Trophoblast cell (in vitro differentiated cells and primary cell): ENCODE data around the gene MSL3B.

Source experiments
- DNase-seq, 2 donors: peaks; one replicate each; pipeline ENCODE4 v3.0.0-alpha.2; 2016
- H2AFZ ChIP-seq: 2 replicates; pipeline ENCODE4 v1.6.1; 2013; ENCODE audit warnings: low read length, moderate library complexity, mild to moderate bottlenecking; ENCODE audit not compliant: insufficient read depth, poor library complexity
- H2AK5ac ChIP-seq: 2 replicates; pipeline ENCODE4 v1.6.1; 2013; ENCODE audit warnings: mild to moderate bottlenecking, low read length
- H2BK120ac ChIP-seq: 2 replicates; pipeline ENCODE4 v1.6.1; 2013; ENCODE audit warnings: low read length, mild to moderate bottlenecking, moderate library complexity; ENCODE audit not compliant: insufficient read depth, poor library complexity
- H2BK12ac ChIP-seq: 2 replicates; pipeline ENCODE4 v1.6.1; 2013; ENCODE audit warnings: mild to moderate bottlenecking, low read length, moderate library complexity
- H2BK5ac ChIP-seq: 2 replicates; pipeline ENCODE4 v1.6.1; 2013; ENCODE audit warnings: low read length, low read depth, moderate library complexity, mild to moderate bottlenecking; ENCODE audit not compliant: poor library complexity
- H3K14ac ChIP-seq: 2 replicates; pipeline ENCODE4 v1.6.1; 2013; ENCODE audit warnings: mild to moderate bottlenecking, low read length
- H3K18ac ChIP-seq: 2 replicates; pipeline ENCODE4 v1.6.1; 2013; ENCODE audit warnings: mild to moderate bottlenecking, low read length
- H3K23ac ChIP-seq: 2 replicates; pipeline ENCODE4 v1.6.1; 2013; ENCODE audit warnings: low read length
- H3K27ac ChIP-seq: 2 replicates; pipeline ENCODE4 v1.5.1; 2013; ENCODE audit warnings: low read depth, mild to moderate bottlenecking, inconsistent platforms, low read length, moderate library complexity
- H3K27me3 ChIP-seq: 2 replicates; pipeline ENCODE4 v1.6.1; 2013; ENCODE audit warnings: inconsistent platforms, mild to moderate bottlenecking, low read length, moderate library complexity; ENCODE audit not compliant: insufficient read depth
- H3K36me3 ChIP-seq, 2 experiments: 1 replicate in 1 of 2; 2 replicates in 1 of 2; pipeline ENCODE4 v1.6.1; 2013; ENCODE audit warnings: low read length in 2 of 2, mild to moderate bottlenecking in 2 of 2, moderate library complexity in 1 of 2; ENCODE audit not compliant: insufficient read depth in 2 of 2, control insufficient read depth in 1 of 2
- H3K4ac ChIP-seq: 2 replicates; pipeline ENCODE4 v1.6.1; 2013; ENCODE audit warnings: low read depth, mild to moderate bottlenecking, low read length, moderate library complexity
- H3K4me1 ChIP-seq, 2 experiments: 1 replicate in 1 of 2; 2 replicates in 1 of 2; pipeline ENCODE4 v1.6.1; 2013; ENCODE audit warnings: low read length in 2 of 2, mild to moderate bottlenecking in 2 of 2, moderate library complexity in 1 of 2; ENCODE audit not compliant: insufficient read depth in 2 of 2, control insufficient read depth in 1 of 2
- H3K4me2 ChIP-seq: 2 replicates; pipeline ENCODE4 v1.6.1; 2013; ENCODE audit warnings: inconsistent platforms, mild to moderate bottlenecking, low read length, moderate library complexity
- H3K4me3 ChIP-seq: 2 replicates; pipeline ENCODE4 v1.5.1; 2013; ENCODE audit warnings: mild to moderate bottlenecking, low read depth, low read length, inconsistent platforms
- H3K79me1 ChIP-seq: one replicate; pipeline ENCODE4 v1.6.1; 2013; ENCODE audit warnings: low read length
- H3K79me2 ChIP-seq: 2 replicates; pipeline ENCODE4 v1.6.1; 2013; ENCODE audit warnings: low read length, mild to moderate bottlenecking; ENCODE audit not compliant: control insufficient read depth, insufficient read depth, poor library complexity
- H3K9ac ChIP-seq: 2 replicates; pipeline ENCODE4 v1.6.1; 2013; ENCODE audit warnings: mild to moderate bottlenecking, low read length
- H3K9me3 ChIP-seq: 2 replicates; pipeline ENCODE4 v1.6.1; 2013; ENCODE audit warnings: low read depth, mild to moderate bottlenecking, control low read depth, inconsistent platforms, low read length; ENCODE audit not compliant: insufficient read depth
- H4K12ac ChIP-seq: 2 replicates; pipeline ENCODE4 v1.6.1; 2013; ENCODE audit warnings: low read depth, mild to moderate bottlenecking, low read length, moderate library complexity
- H4K8ac ChIP-seq: 2 replicates; pipeline ENCODE4 v1.6.1; 2013; ENCODE audit warnings: low read depth, mild to moderate bottlenecking, low read length, moderate library complexity
- H4K91ac ChIP-seq: one replicate; pipeline ENCODE4 v1.6.1; 2013; ENCODE audit warnings: low read depth, mild to moderate bottlenecking, low read length, moderate library complexity
- WGBS: extraction: QIAGEN DNeasy Blood & Tissue Kit; methylation state at CpG from one replicate; pipeline ENCODE4 v1.1.7; 2013; ENCODE audit warnings: missing lambda C conversion rate; ENCODE audit not compliant: insufficient read length, insufficient coverage; ENCODE audit errors: extremely low coverage; 5-methylcytosine and 5-hydroxymethylcytosine counted together

The MSL3B gene

DNA sequence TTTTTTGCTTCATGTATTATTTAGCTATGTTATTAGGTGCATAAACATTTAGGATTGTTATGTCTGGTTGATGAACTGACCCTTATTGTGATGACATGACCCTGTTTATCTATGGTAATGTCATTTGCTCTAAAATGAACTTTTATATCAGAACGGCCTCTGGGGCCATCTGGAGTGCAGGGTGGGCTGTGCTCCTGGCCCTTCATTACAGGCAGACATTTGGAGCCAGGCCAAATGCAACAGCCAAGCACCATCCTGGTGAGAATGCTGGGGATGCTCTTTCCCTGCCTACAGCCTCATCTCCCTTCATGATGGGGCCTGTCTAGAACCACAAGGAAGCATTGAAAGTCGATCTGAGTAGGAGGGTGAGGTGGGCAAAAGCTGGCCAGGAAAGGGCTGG is 51.9 kb downstream of the MSL3B start:
- Histone ChIP-seq H3K4me3 (no peak overlapping the region), H3K4ac (no peak overlapping the region), H2AK5ac (no peak overlapping the region), H3K4me2 (no peak overlapping the region), H3K9ac (no peak overlapping the region), H2BK5ac (no peak overlapping the region), H2AFZ (no peak overlapping the region), H4K91ac (no peak overlapping the region), H3K23ac (no peak overlapping the region), H4K12ac (no peak overlapping the region), H2BK12ac (no peak overlapping the region), H3K9me3 (peaks cover 7% of the 10 kb centered on the region), H2BK120ac (no peak overlapping the region), H3K36me3 (no peaks in the 10 kb centered on the region), H3K79me2 (no peaks in the 10 kb centered on the region), H4K8ac (no peak overlapping the region), H3K27ac (no peak overlapping the region), H3K4me1 (no peaks in the 10 kb centered on the region), H3K27me3 (no peaks in the 10 kb centered on the region), H3K79me1 (no peaks in the 10 kb centered on the region), H3K14ac (no peak overlapping the region), H3K18ac (no peak overlapping the region)
- DNase-seq: no peak
- WGBS: no CpG with 5 or more reads among the region's 2 CpGs

DNA sequence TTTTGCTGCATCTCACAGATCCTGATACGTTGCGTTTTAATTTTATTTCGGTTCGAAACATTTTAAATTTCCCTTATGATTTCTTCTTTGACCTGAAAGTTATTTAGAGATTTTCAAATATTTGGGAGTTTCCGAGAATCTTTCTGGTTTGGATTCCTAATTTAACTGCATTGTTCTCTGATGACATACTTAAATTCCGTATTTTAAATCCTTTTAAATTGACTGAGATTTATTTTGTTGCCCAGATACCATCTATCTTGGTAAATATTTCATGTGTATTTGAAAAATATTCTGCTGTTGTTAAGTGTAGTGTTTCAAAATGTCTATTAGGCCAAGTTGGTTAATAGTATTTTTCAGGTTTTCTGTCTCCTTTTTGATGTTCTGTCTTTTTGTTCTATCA is 52.3 kb downstream of the MSL3B start:
- H4K12ac ChIP-seq: no peak overlapping the region
- H3K36me3 ChIP-seq: no peaks in the 10 kb centered on the region
- H3K18ac ChIP-seq: no peak overlapping the region
- no peak overlapping the region for H2BK120ac ChIP-seq
- H3K9ac ChIP-seq: no peak overlapping the region
- no peak overlapping the region for H3K4me2 ChIP-seq
- H3K27ac ChIP-seq: no peak overlapping the region
- H3K4ac ChIP-seq: no peak overlapping the region
- no peak overlapping the region for H2BK5ac ChIP-seq
- WGBS: no CpG with 5 or more reads among the region's 6 CpGs
- H3K23ac ChIP-seq: no peak overlapping the region
- H3K4me1 ChIP-seq: no peaks in the 10 kb centered on the region
- H2BK12ac ChIP-seq: no peak overlapping the region
- H3K27me3 ChIP-seq: no peaks in the 10 kb centered on the region
- H3K14ac ChIP-seq: no peak overlapping the region
- H4K91ac ChIP-seq: no peak overlapping the region
- H3K79me1 ChIP-seq: no peaks in the 10 kb centered on the region
- no peaks in the 10 kb centered on the region for H3K79me2 ChIP-seq
- no peak overlapping the region for H4K8ac ChIP-seq
- DNase-seq: peak in 1 of 2 donors; percentile 28
- no peak overlapping the region for H2AK5ac ChIP-seq
- H3K9me3 ChIP-seq: peaks cover 11% of the 10 kb centered on the region
- H3K4me3 ChIP-seq: no peak overlapping the region
- H2AFZ ChIP-seq: no peak overlapping the region
